HepG2 (cell line): ENCODE data around the gene RBM28. TPM values are rescaled to one million over a fixed set of nuclear protein-coding genes. Genes with fewer than 3 reads are reported as not detected.

ENCODE experiments used
- ARNT ChIP-seq: fragments of 450-650 bp; IDR thresholded peaks from 2 replicates; pipeline ENCODE4 v1.6.1; 2017
- ASH2L ChIP-seq: fragments of 300-600, 200-600 bp; sonication (generic); IDR thresholded peaks from 2 replicates; pipeline ENCODE4 v1.7.0; 2017; ENCODE audit warnings: low read depth, mild to moderate bottlenecking, moderate library complexity, mixed read lengths, low read length; ENCODE audit not compliant: insufficient read length
- ATF1 ChIP-seq: IDR thresholded peaks from 2 replicates; pipeline ENCODE4 v1.6.1; 2016; ENCODE audit warnings: mild to moderate bottlenecking, control low read depth
- ATF3 ChIP-seq: sonication (generic); formaldehyde crosslinking; IDR thresholded peaks from 2 replicates; pipeline ENCODE4 v1.4.0; 2020; ENCODE audit warnings: missing genetic modification reagents
- ATF6 ChIP-seq: sonication (generic); formaldehyde crosslinking; conservative IDR thresholded peaks from 2 replicates; pipeline ENCODE4 v1.4.0; 2020; ENCODE audit warnings: missing genetic modification reagents
- EP300 ChIP-seq, 3 experiments: sonication (generic) in 1 of 3; formaldehyde crosslinking in 1 of 3; IDR thresholded peaks; 2 replicates each; pipeline versions ENCODE4 v1.5.1 to v1.6.1; 2011 to 2020; ENCODE audit warnings: low read depth in 2 of 3, low read length in 2 of 3, borderline replicate concordance in 1 of 3, improper control_type of control experiment in 1 of 3, mild to moderate bottlenecking in 1 of 3, missing genetic modification reagents in 1 of 3, moderate library complexity in 1 of 3
- HNRNPLL ChIP-seq: fragments of 200-400 bp; formaldehyde crosslinking; IDR thresholded peaks from 2 replicates; pipeline ENCODE4 v1.6.1; 2017; ENCODE audit warnings: mild to moderate bottlenecking, low read depth, low read length; ENCODE audit not compliant: poor library complexity, severe bottlenecking
- KAT8 ChIP-seq: IDR thresholded peaks from 2 replicates; pipeline ENCODE4 v1.6.1; 2016; ENCODE audit warnings: missing genetic modification reagents, missing compliant biosample characterization
- KDM4B ChIP-seq: sonication (generic); formaldehyde crosslinking; IDR thresholded peaks from 2 replicates; pipeline ENCODE4 v1.4.0; 2020; ENCODE audit warnings: missing genetic modification reagents
- MXI1 ChIP-seq: IDR thresholded peaks from 3 replicates; pipeline ENCODE4 v1.6.1; 2012; ENCODE audit warnings: low read depth, low read length, inconsistent platforms, borderline replicate concordance
- PAWR ChIP-seq: sonication (generic); formaldehyde crosslinking; IDR thresholded peaks from 2 replicates; pipeline ENCODE4 v1.4.0; 2020; ENCODE audit warnings: missing genetic modification reagents, mild to moderate bottlenecking, borderline replicate concordance
- PHF21A ChIP-seq: sonication (generic); formaldehyde crosslinking; IDR thresholded peaks from 2 replicates; pipeline ENCODE4 v1.5.0; 2020; ENCODE audit warnings: mild to moderate bottlenecking, missing genetic modification reagents
- RFX3 ChIP-seq: IDR thresholded peaks from 2 replicates; pipeline ENCODE4 v1.6.1; 2016; ENCODE audit warnings: missing biosample characterization, missing genetic modification reagents
- RFXANK ChIP-seq: IDR thresholded peaks from 2 replicates; pipeline ENCODE4 v1.6.1; 2016
- SRF ChIP-seq: IDR thresholded peaks from 2 replicates; pipeline ENCODE4 v1.6.1; 2011; ENCODE audit warnings: mild to moderate bottlenecking, low read depth, low read length, moderate library complexity
- TAF15 ChIP-seq: fragments of 200-400 bp; formaldehyde crosslinking; IDR thresholded peaks from one replicate; pipeline ENCODE4 v1.6.1; 2018; ENCODE audit warnings: mild to moderate bottlenecking, low read depth, low read length; ENCODE audit not compliant: poor library complexity, severe bottlenecking
- TFDP2 ChIP-seq: sonication (generic); formaldehyde crosslinking; IDR thresholded peaks from 2 replicates; pipeline ENCODE4 v1.4.0; 2020; ENCODE audit warnings: missing genetic modification reagents
- TMF1 ChIP-seq: sonication (generic); formaldehyde crosslinking; IDR thresholded peaks from 2 replicates; pipeline ENCODE4 v1.8.1; 2022; ENCODE audit warnings: low read depth, missing genetic modification reagents
- ZNF251 ChIP-seq: sonication (generic); formaldehyde crosslinking; IDR thresholded peaks from 2 replicates; pipeline ENCODE4 v1.9.0; 2021; ENCODE audit warnings: mild to moderate bottlenecking, missing genetic modification reagents
- ZNF256 ChIP-seq: sonication (generic); formaldehyde crosslinking; conservative IDR thresholded peaks from 2 replicates; pipeline ENCODE4 v1.4.0; 2020; ENCODE audit warnings: missing genetic modification reagents
- polyA plus RNA-seq, 8 experiments: library from polyadenylated mRNA; depleted of rRNA in 3 of 8; stranded (reverse) in 7 of 8; unstranded in 1 of 8; fragments of >200 nt; fragmentation: Illumina TruSeq in 4 of 8; extraction: Trizol in 4 of 8; gene quantifications; 2 replicates each; pipeline versions ENCODE4 v1.2.1 to v1.2.3, GENCODE V29; 2011 to 2016; ENCODE audit warnings: low read depth in 4 of 8, missing spikeins in 1 of 8, mixed read lengths in 1 of 8; ENCODE audit not compliant: insufficient read depth in 1 of 8
- total RNA-seq, 5 experiments: library from RNA; depleted of rRNA; stranded (reverse); fragments of >200 nt; fragmentation: Illumina TruSeq; extraction: Trizol; gene quantifications; 2 replicates each; pipeline ENCODE4 v1.2.3, GENCODE V29; 2016; ENCODE audit warnings: low read depth in 1 of 5
- TF ChIP-seq, protein P1 (sequence below): sonication (generic); formaldehyde crosslinking; IDR thresholded peaks from 2 replicates; pipeline ENCODE4 v1.5.1; 2020; ENCODE audit warnings: mild to moderate bottlenecking, missing genetic modification reagents
- TF ChIP-seq, protein P2 (sequence below): sonication (generic); formaldehyde crosslinking; IDR thresholded peaks from 2 replicates; pipeline ENCODE4 v1.9.0; 2022; ENCODE audit warnings: missing genetic modification reagents, mild to moderate bottlenecking, borderline replicate concordance
- TF ChIP-seq, protein P3 (sequence below): sonication (generic); formaldehyde crosslinking; IDR thresholded peaks from 2 replicates; pipeline ENCODE4 v1.8.1; 2023; ENCODE audit warnings: missing genetic modification reagents, mild to moderate bottlenecking, borderline replicate concordance

RBM28 gene
- total and polyA plus RNA-seq, 2 of the 13 experiments (the other 11 are each of a cell fraction or from before 2014, with no cell fraction given) = 20.5 to 49.0 TPM

GRCh38 chr7:128352153-128352537 lies 8.4 kb upstream of the RBM28 start (continued):
- TF ChIP-seq, protein P1, sequence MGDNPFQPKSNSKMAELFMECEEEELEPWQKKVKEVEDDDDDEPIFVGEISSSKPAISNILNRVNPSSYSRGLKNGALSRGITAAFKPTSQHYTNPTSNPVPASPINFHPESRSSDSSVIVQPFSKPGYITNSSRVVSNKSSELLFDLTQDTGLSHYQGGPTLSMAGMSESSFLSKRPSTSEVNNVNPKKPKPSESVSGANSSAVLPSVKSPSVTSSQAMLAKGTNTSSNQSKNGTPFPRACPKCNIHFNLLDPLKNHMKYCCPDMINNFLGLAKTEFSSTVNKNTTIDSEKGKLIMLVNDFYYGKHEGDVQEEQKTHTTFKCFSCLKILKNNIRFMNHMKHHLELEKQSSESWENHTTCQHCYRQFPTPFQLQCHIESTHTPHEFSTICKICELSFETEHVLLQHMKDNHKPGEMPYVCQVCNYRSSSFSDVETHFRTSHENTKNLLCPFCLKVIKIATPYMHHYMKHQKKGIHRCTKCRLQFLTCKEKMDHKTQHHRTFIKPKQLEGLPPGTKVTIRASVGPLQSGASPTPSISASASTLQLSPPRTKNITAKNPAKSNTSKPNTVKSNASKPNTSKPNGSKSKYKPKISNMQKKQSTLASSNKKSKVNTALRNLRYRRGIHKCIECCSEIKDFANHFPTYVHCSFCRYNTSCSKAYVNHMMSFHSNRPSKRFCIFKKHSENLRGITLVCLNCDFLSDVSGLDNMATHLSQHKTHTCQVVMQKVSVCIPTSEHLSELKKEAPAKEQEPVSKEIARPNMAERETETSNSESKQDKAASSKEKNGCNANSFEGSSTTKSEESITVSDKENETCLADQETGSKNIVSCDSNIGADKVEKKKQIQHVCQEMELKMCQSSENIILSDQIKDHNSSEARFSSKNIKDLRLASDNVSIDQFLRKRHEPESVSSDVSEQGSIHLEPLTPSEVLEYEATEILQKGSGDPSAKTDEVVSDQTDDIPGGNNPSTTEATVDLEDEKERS (CRISPR knock-in tag) = no peak
- TF ChIP-seq ZNF251 (CRISPR knock-in tag) = no peak
- 0 out of 2 replicates have a peak, but pooled peaks have one; percentile 26 for TF ChIP-seq TMF1 (CRISPR knock-in tag)
- TF ChIP-seq ATF3 = no peak
- no peak for TF ChIP-seq PHF21A
- no peak for TF ChIP-seq TAF15
- TF ChIP-seq ASH2L = no peak
- TF ChIP-seq SRF = no peak
- TF ChIP-seq HNRNPLL = peak; percentile 23
- TF ChIP-seq, protein P2, sequence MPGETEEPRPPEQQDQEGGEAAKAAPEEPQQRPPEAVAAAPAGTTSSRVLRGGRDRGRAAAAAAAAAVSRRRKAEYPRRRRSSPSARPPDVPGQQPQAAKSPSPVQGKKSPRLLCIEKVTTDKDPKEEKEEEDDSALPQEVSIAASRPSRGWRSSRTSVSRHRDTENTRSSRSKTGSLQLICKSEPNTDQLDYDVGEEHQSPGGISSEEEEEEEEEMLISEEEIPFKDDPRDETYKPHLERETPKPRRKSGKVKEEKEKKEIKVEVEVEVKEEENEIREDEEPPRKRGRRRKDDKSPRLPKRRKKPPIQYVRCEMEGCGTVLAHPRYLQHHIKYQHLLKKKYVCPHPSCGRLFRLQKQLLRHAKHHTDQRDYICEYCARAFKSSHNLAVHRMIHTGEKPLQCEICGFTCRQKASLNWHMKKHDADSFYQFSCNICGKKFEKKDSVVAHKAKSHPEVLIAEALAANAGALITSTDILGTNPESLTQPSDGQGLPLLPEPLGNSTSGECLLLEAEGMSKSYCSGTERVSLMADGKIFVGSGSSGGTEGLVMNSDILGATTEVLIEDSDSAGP = no peak
- TF ChIP-seq, protein P3, sequence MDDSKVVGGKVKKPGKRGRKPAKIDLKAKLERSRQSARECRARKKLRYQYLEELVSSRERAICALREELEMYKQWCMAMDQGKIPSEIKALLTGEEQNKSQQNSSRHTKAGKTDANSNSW (CRISPR knock-in tag) = no peak
- TF ChIP-seq TFDP2 (CRISPR knock-in tag) = peak; percentile 82
- TF ChIP-seq KAT8 (CRISPR knock-in tag) = no peak
- no peak for TF ChIP-seq RFX3 (CRISPR knock-in tag)
- TF ChIP-seq ATF1 (CRISPR knock-in tag) = no peak
- TF ChIP-seq ARNT = no peak
- no peak for TF ChIP-seq EP300 (IDR thresholded peaks at IDR 0.05; ENCODE audit: low read depth in 2 of 2, low read length in 2 of 2)
- TF ChIP-seq EP300 (CRISPR knock-in tag; IDR thresholded peaks at IDR 0.05; ENCODE audit: borderline replicate concordance) = no peak
- TF ChIP-seq KDM4B = no peak
- TF ChIP-seq PAWR = no peak
- TF ChIP-seq ATF6 (CRISPR knock-in tag) = no peak
- TF ChIP-seq MXI1 = no peak
- no peak for TF ChIP-seq ZNF256 (CRISPR knock-in tag)
- TF ChIP-seq RFXANK (CRISPR knock-in tag) = no peak
